ENCODE measurements around the gene GSK3A. TPM values are rescaled to one million over a fixed set of nuclear protein-coding genes. Genes with fewer than 3 reads are reported as not detected.

Gene GSK3A
- total and polyA plus RNA-seq, 2 of the 4 experiments (the other 2 are of a cell fraction): 8.1 to 43.3 TPM

GRCh38 chr19:42216653-42217519, 25.5 kb downstream of the GSK3A start:
- peaks cover 34 to 83% of the 10 kb centered on the region in 2 experiments for H3K79me1 ChIP-seq (ENCODE audit: low read depth in 1 of 2, low read length in 2 of 2)
- peaks cover 7% of the 10 kb centered on the region; the same call in 1 of the 2 replicates for H3K9me1 ChIP-seq (ENCODE audit: insufficient read depth, low read length)
- H4K91ac ChIP-seq (ENCODE audit: insufficient read depth, low read depth, low read length): peak overlapping the region; percentile 34
- no TSS peak for BruUV-seq (replicated peaks)
- WGBS, 2 experiments (ENCODE audit: extremely low coverage in 2 of 2, insufficient read length in 1 of 2): 3% methylated on average over 43 of the region's 79 CpGs; no CpG with 5 or more reads in 1 of the 2 experiments
- peak overlapping the region; percentile 83; the same call in 1 of the 2 replicates for H2AK5ac ChIP-seq (ENCODE audit: low read depth, low read length)
- in situ Hi-C loops (cut with MboI; ENCODE audit: low sequenced_read_pairs): no loop called here
- peak overlapping the region; percentile 67 for H2AFZ ChIP-seq (replicated peaks; ENCODE audit: low read length, poor library complexity)
- H4K20me1 ChIP-seq (ENCODE audit: insufficient read depth, low read length): peaks cover 5% of the 10 kb centered on the region
- no peak overlapping the region; the same call in 1 of the 2 replicates for H3K56ac ChIP-seq (ENCODE audit: extremely low read depth, insufficient read depth, low read length)
- peak overlapping the region; percentile 74 for H3K9ac ChIP-seq (ENCODE audit: low read depth, low read length)
- H4K5ac ChIP-seq (ENCODE audit: low read depth, low read length): peak overlapping the region; percentile 59; the same call in 1 of the 2 replicates
- peak overlapping the region; percentile 67 for H3K4me2 ChIP-seq (ENCODE audit: low read depth, low read length)
- POLR2A ChIA-PET (ENCODE audit: unreplicated experiment): no interaction called here
- H2BK20ac ChIP-seq (ENCODE audit: low read depth, low read length): no peak overlapping the region
- H2BK5ac ChIP-seq (ENCODE audit: low read depth, low read length, poor library complexity, severe bottlenecking): peak overlapping the region; percentile 15
- H3K27me3 ChIP-seq (ENCODE audit: control insufficient read depth, insufficient read depth, low read length): no peaks in the 10 kb centered on the region
- DNase-seq (peak; percentile 16), ATAC-seq (ENCODE audit: low read depth) (peak; percentile 22)
- H2BK15ac ChIP-seq (ENCODE audit: low read depth, low read length): no peak overlapping the region
- intact Hi-C loops (cut with micrococcal nuclease): no loop called here
- peak overlapping the region; percentile 16 to 85 for H4K8ac ChIP-seq (ENCODE audit: low read depth in 2 of 2, low read length in 2 of 2)
- peak overlapping the region; percentile 77 for H3K4me3 ChIP-seq (ENCODE audit: insufficient read depth, low read depth, low read length)
- peak overlapping the region; percentile 72 for H3K4ac ChIP-seq (ENCODE audit: low read depth, low read length)
- H2AK9ac ChIP-seq (replicated peaks; ENCODE audit: low read depth, low read length, poor library complexity): peak overlapping the region; percentile 13
- H3K9me3 ChIP-seq (ENCODE audit: control insufficient read depth, insufficient read depth, low read length): no peaks in the 10 kb centered on the region
- peaks cover 4% of the 10 kb centered on the region for H3K36me3 ChIP-seq (ENCODE audit: control insufficient read depth, insufficient read depth, low read length)
- H3K23ac ChIP-seq (ENCODE audit: low read depth, low read length): peak overlapping the region; percentile 79
- peak overlapping the region; percentile 79 for H3K14ac ChIP-seq (replicated peaks; ENCODE audit: low read depth, low read length)
- H3K4me1 ChIP-seq (ENCODE audit: control insufficient read depth, insufficient read depth, low read length): peaks cover 11% of the 10 kb centered on the region
- dilution Hi-C loops (cut with HindIII; ENCODE audit: low sequenced_read_pairs, unreplicated experiment): no loop called here
- TF ChIP-seq CHD1 (IDR thresholded peaks at IDR 0.05; ENCODE audit: low read depth, low read length) (peak; percentile 30; the same call in 1 of the 2 replicates), MAZ (IDR thresholded peaks at IDR 0.05; ENCODE audit: borderline replicate concordance, low read depth, low read length) (peak; percentile 53; the same call in 1 of the 2 replicates), FOS (IDR thresholded peaks at IDR 0.05; ENCODE audit: low read depth, low read length) (no peak), POLR2A (IDR thresholded peaks at IDR 0.05; ENCODE audit: low read depth, low read length) (peak; percentile 13; the same call in 1 of the 2 replicates), BHLHE40 (IDR thresholded peaks at IDR 0.05; ENCODE audit: low read depth, low read length) (peak; percentile 58)
- CTCF ChIA-PET: no interaction called here
- H3K27ac ChIP-seq (ENCODE audit: insufficient read depth, low read length): peak overlapping the region; percentile 8
- H2BK120ac ChIP-seq (ENCODE audit: low read depth, low read length): peak overlapping the region; percentile 36; the same call in 1 of the 2 replicates
- H3K18ac ChIP-seq (ENCODE audit: low read depth, low read length): peak overlapping the region; percentile 21; the same call in 1 of the 2 replicates

All from IMR-90 (cell line).